OCI-LY3 (cell line): ENCODE measurements around the gene ST3GAL3.

Source experiments
- EZH2phosphoT487 ChIP-seq: fragments of 200-600 bp; shearing (Covaris generic); IDR thresholded peaks from 2 replicates; pipeline ENCODE4 v1.6.1; 2018; ENCODE audit warnings: antibody characterized with exemption, mixed run types, low read depth
- TF ChIP-seq, protein P1 (sequence below): fragments of 200-600, 300-600 bp; sonication (generic); IDR thresholded peaks from 2 replicates; pipeline ENCODE4 v1.5.1; 2014; ENCODE audit warnings: antibody characterized with exemption, low read length, low read depth

DNA sequence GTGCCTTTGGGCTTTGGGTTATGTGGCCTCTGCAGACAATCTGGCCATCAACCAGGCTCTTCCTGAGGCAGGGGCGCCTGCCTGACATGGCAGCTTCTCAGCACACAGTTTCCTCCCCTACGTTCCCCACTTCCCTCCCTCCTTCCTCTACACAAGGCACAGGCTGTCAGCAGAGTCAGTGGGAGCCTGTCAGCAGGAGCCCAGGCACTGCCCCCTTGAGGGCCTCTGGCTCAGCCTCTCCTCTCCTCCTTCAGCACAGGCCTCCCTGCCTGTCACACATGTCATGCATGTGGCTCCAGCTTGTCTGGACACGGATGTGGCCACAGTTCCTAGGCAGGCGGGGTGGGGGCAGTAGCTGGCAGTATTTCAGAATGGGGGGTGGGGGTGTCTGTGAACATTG lies 174.1 kb downstream of the ST3GAL3 start:
- TF ChIP-seq, protein P1, sequence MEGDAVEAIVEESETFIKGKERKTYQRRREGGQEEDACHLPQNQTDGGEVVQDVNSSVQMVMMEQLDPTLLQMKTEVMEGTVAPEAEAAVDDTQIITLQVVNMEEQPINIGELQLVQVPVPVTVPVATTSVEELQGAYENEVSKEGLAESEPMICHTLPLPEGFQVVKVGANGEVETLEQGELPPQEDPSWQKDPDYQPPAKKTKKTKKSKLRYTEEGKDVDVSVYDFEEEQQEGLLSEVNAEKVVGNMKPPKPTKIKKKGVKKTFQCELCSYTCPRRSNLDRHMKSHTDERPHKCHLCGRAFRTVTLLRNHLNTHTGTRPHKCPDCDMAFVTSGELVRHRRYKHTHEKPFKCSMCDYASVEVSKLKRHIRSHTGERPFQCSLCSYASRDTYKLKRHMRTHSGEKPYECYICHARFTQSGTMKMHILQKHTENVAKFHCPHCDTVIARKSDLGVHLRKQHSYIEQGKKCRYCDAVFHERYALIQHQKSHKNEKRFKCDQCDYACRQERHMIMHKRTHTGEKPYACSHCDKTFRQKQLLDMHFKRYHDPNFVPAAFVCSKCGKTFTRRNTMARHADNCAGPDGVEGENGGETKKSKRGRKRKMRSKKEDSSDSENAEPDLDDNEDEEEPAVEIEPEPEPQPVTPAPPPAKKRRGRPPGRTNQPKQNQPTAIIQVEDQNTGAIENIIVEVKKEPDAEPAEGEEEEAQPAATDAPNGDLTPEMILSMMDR: no peak
- TF ChIP-seq EZH2phosphoT487: no peak
